Fibroblast of lung (primary cell): Measurements from ENCODE around the gene CSK. TPM values are rescaled to one million over a fixed set of nuclear protein-coding genes. Genes with fewer than 3 reads are reported as not detected.

Source experiments
- DNase-seq, 2 donors: peaks; one replicate each; pipeline versions ENCODE4 v3.0.0 to v3.0.0-alpha.2; 2010; ENCODE audit warnings: low read depth in 2 of 2
- H2AFZ ChIP-seq: 2 replicates; pipeline ENCODE4 v1.5.1; 2012; ENCODE audit warnings: low read length, control low read depth, inconsistent platforms
- H3K27ac ChIP-seq: 2 replicates; pipeline ENCODE4 v1.5.1; 2011; ENCODE audit warnings: low read length, control low read depth; ENCODE audit not compliant: insufficient read depth
- H3K27me3 ChIP-seq: 2 replicates; pipeline ENCODE4 v1.5.1; 2011; ENCODE audit warnings: mild to moderate bottlenecking, low read length; ENCODE audit not compliant: control insufficient read depth, insufficient read depth
- H3K36me3 ChIP-seq: 2 replicates; pipeline ENCODE4 v1.5.1; 2011; ENCODE audit warnings: low read length; ENCODE audit not compliant: control insufficient read depth, insufficient read depth
- H3K4me1 ChIP-seq: 2 replicates; pipeline ENCODE4 v1.5.1; 2011; ENCODE audit warnings: low read length; ENCODE audit not compliant: control insufficient read depth, insufficient read depth; ENCODE audit errors: extremely low read depth
- H3K4me2 ChIP-seq: 2 replicates; pipeline ENCODE4 v1.5.1; 2011; ENCODE audit warnings: low read length, control low read depth; ENCODE audit not compliant: insufficient read depth; ENCODE audit errors: extremely low read depth
- H3K4me3 ChIP-seq, 4 experiments: fragments of 200-600 bp in 1 of 4; sonication (generic) in 1 of 4; replicated peaks in 1 of 4; 2 replicates each; pipeline ENCODE4 v1.5.1; 2011 to 2016; ENCODE audit warnings: low read length in 4 of 4, low read depth in 3 of 4, mild to moderate bottlenecking in 3 of 4, control low read depth in 2 of 4, inconsistent platforms in 1 of 4, mixed read lengths in 1 of 4; ENCODE audit not compliant: insufficient read depth in 1 of 4; ENCODE audit errors: control extremely low read depth in 1 of 4
- H3K79me2 ChIP-seq: 2 replicates; pipeline ENCODE4 v1.5.1; 2012; ENCODE audit warnings: mild to moderate bottlenecking, low read length, inconsistent platforms; ENCODE audit not compliant: control insufficient read depth, insufficient read depth
- H3K9ac ChIP-seq: 2 replicates; pipeline ENCODE4 v1.5.1; 2011; ENCODE audit warnings: mild to moderate bottlenecking, low read length, control low read depth; ENCODE audit not compliant: insufficient read depth
- H3K9me3 ChIP-seq: 2 replicates; pipeline ENCODE4 v1.5.1; 2012; ENCODE audit warnings: low read depth, low read length; ENCODE audit not compliant: control insufficient read depth, insufficient read depth
- H4K20me1 ChIP-seq: 2 replicates; pipeline ENCODE4 v1.5.1; 2011; ENCODE audit warnings: low read length; ENCODE audit not compliant: control insufficient read depth, insufficient read depth; ENCODE audit errors: extremely low read depth
- CTCF ChIP-seq, 2 donors: IDR thresholded peaks in 1 of 2; conservative IDR thresholded peaks in 1 of 2; 1 replicate in 1 of 2; 2 replicates in 1 of 2; pipeline ENCODE4 v1.5.1; 2011 to 2012; ENCODE audit warnings: low read length in 2 of 2, control low read depth in 1 of 2, inconsistent platforms in 1 of 2, low read depth in 1 of 2, mild to moderate bottlenecking in 1 of 2
- EZH2 ChIP-seq: IDR thresholded peaks from 2 replicates; pipeline ENCODE4 v1.5.1; 2012; ENCODE audit warnings: low read length, control low read depth, mild to moderate bottlenecking; ENCODE audit errors: missing control alignments
- polyA plus RNA-seq, 2 donors: library from polyadenylated mRNA; depleted of rRNA in 1 of 2; stranded (reverse) in 1 of 2; unstranded in 1 of 2; fragments of >200 nt; gene quantifications; 2 replicates each; pipeline ENCODE4 v1.2.1, GENCODE V29; 2011 to 2012; ENCODE audit warnings: missing spikeins in 1 of 2
- total RNA-seq: library from RNA; depleted of rRNA; stranded (reverse); fragments of >200 nt; gene quantifications from 2 replicates; pipeline ENCODE4 v1.2.1, GENCODE V29; 2014

The CSK gene
- total and polyA plus RNA-seq, 2 donors (not counting 1 experiment from before 2014, with no cell fraction given), result 21.5 to 22.0 TPM

GRCh38 chr15:74790080-74790916 lies 8.4 kb downstream of the CSK start:
- Histone ChIP-seq H3K36me3 (no peaks in the 10 kb centered on the region), H4K20me1 (no peaks in the 10 kb centered on the region), H3K9ac (peak overlapping the region; percentile 20), H3K79me2 (peaks cover 79% of the 10 kb centered on the region), H3K4me1 (peaks cover 55% of the 10 kb centered on the region), H3K4me2 (peak overlapping the region; percentile 23), H3K27me3 (no peaks in the 10 kb centered on the region), H3K27ac (peak overlapping the region; percentile 59), H3K9me3 (no peaks in the 10 kb centered on the region), H2AFZ (no peak overlapping the region), H3K4me3 (no peak overlapping the region)
- DNase-seq, result peak; percentile 82 to 94
- TF ChIP-seq CTCF (conservative IDR thresholded peaks at IDR 0.05 in 1 of 2, IDR thresholded peaks at IDR 0.05 in 1 of 2; ENCODE audit: low read depth in 1 of 2, low read length in 2 of 2), result no peak
- no peak for TF ChIP-seq EZH2

GRCh38 chr15:74791007-74791406 lies 9.1 kb downstream of the CSK start:
- Histone ChIP-seq H3K27me3 (no peaks in the 10 kb centered on the region), H3K27ac (peak overlapping the region; percentile 59), H3K4me1 (peaks cover 50% of the 10 kb centered on the region), H3K9me3 (no peaks in the 10 kb centered on the region), H3K9ac (no peak overlapping the region), H3K79me2 (peaks cover 74% of the 10 kb centered on the region), H3K36me3 (no peaks in the 10 kb centered on the region), H3K4me2 (no peak overlapping the region), H3K4me3 (no peak overlapping the region), H2AFZ (no peak overlapping the region), H4K20me1 (no peaks in the 10 kb centered on the region)
- TF ChIP-seq CTCF (conservative IDR thresholded peaks at IDR 0.05 in 1 of 2, IDR thresholded peaks at IDR 0.05 in 1 of 2; ENCODE audit: low read depth in 1 of 2, low read length in 2 of 2) (no peak), EZH2 (no peak)
- no peak for DNase-seq

GRCh38 chr15:74791667-74792066 lies 9.8 kb downstream of the CSK start:
- no peak overlapping the region for H3K4me2 ChIP-seq
- H3K79me2 ChIP-seq, result peaks cover 71% of the 10 kb centered on the region
- peaks cover 45% of the 10 kb centered on the region for H3K4me1 ChIP-seq
- TF ChIP-seq CTCF (conservative IDR thresholded peaks at IDR 0.05 in 1 of 2, IDR thresholded peaks at IDR 0.05 in 1 of 2; ENCODE audit: low read depth in 1 of 2, low read length in 2 of 2), result no peak
- TF ChIP-seq EZH2, result no peak
- H2AFZ ChIP-seq, result no peak overlapping the region
- no peaks in the 10 kb centered on the region for H3K9me3 ChIP-seq
- H3K27ac ChIP-seq, result peak overlapping the region; percentile 6
- no peaks in the 10 kb centered on the region for H3K27me3 ChIP-seq
- DNase-seq, result no peak
- no peaks in the 10 kb centered on the region for H3K36me3 ChIP-seq
- H3K9ac ChIP-seq, result no peak overlapping the region
- H3K4me3 ChIP-seq, result no peak overlapping the region
- H4K20me1 ChIP-seq, result no peaks in the 10 kb centered on the region
